Tibial nerve (tissue), 4 donors: ENCODE measurements around the gene PTGES2.

Source experiments
- EP300 ChIP-seq, 2 donors: sonication (generic); formaldehyde crosslinking; IDR thresholded peaks; one replicate each; pipeline ENCODE4 v1.6.1; 2017; ENCODE audit warnings: antibody characterized with exemption in 2 of 2, mild to moderate bottlenecking in 1 of 2
- POLR2A ChIP-seq, 2 donors: fragments of 450-650 bp; IDR thresholded peaks; one replicate each; pipeline ENCODE4 v1.6.1; 2017; ENCODE audit warnings: antibody characterized with exemption in 2 of 2, mild to moderate bottlenecking in 2 of 2, moderate library complexity in 2 of 2
- TF ChIP-seq, protein P1 (sequence below), 5 experiments: fragments of 200-600 bp in 3 of 5; fragments of 450-650 bp in 2 of 5; sonication (generic) in 3 of 5; IDR thresholded peaks; one replicate each; pipeline ENCODE4 v1.5.1; 2016 to 2019; ENCODE audit warnings: antibody characterized with exemption in 5 of 5, mild to moderate bottlenecking in 3 of 5, moderate library complexity in 2 of 5

DNA sequence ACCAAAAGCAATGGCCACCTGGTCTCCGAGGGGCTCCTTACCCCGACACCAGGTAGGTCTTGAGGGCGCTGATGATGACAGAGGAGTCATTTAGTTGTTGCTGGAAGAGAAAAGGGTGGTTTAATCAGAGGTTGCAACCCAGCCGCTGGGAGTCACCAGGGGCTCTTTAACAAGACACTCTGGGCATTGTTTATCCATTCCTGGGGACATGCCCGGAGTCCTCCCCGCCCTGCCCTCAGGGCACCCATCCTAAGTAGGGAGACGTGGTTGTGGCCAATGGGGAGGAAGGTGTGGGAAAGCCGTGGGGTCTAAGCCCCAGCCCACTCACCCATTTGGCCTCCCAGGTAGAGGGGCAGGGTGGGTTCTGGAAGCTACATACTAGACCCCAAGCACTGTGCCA lies 3.1 kb downstream of the PTGES2 start:
- TF ChIP-seq, protein P1, sequence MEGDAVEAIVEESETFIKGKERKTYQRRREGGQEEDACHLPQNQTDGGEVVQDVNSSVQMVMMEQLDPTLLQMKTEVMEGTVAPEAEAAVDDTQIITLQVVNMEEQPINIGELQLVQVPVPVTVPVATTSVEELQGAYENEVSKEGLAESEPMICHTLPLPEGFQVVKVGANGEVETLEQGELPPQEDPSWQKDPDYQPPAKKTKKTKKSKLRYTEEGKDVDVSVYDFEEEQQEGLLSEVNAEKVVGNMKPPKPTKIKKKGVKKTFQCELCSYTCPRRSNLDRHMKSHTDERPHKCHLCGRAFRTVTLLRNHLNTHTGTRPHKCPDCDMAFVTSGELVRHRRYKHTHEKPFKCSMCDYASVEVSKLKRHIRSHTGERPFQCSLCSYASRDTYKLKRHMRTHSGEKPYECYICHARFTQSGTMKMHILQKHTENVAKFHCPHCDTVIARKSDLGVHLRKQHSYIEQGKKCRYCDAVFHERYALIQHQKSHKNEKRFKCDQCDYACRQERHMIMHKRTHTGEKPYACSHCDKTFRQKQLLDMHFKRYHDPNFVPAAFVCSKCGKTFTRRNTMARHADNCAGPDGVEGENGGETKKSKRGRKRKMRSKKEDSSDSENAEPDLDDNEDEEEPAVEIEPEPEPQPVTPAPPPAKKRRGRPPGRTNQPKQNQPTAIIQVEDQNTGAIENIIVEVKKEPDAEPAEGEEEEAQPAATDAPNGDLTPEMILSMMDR (IDR thresholded peaks at IDR 0.05), result no peak
- no peak for TF ChIP-seq POLR2A (IDR thresholded peaks at IDR 0.05)
- no peak for TF ChIP-seq EP300 (IDR thresholded peaks at IDR 0.05)
